GM12878 (cell line): ENCODE results near the gene RBKS. TPM values are rescaled to one million over a fixed set of nuclear protein-coding genes. Genes with fewer than 3 reads are reported as not detected.

ENCODE experiments used
- ATAC-seq: fragments of 200-7000 bp; cut with Tn5 transposase; 3 replicates; pipeline ENCODE4 v1.9.1; 2020; ENCODE audit warnings: mild to moderate bottlenecking, moderate library complexity
- BruUV-seq: library from RNA; stranded (reverse); fragments of 400-500 nt; replicated peaks from 2 replicates; lab custom pipeline; 2021; lab: Mats Ljungman, UMichigan
- CTCF ChIA-PET: fragments of 300-600 bp; sonication (Branson Sonifier 250); formaldehyde crosslinking; extraction: SDS; loops from one replicate; lab custom pipeline; 2021; ENCODE audit warnings: inconsistent platforms; lab: Yijun Ruan, JAX
- POLR2A ChIA-PET: fragments of 350-600 bp; formaldehyde crosslinking; extraction: SDS; loops from one replicate; lab custom pipeline; 2021; ENCODE audit warnings: inconsistent platforms; lab: Charles Lee
- RAD21 ChIA-PET: fragments of 300-600 bp; sonication (Branson Sonifier 250); formaldehyde crosslinking; loops from one replicate; lab custom pipeline; 2023; ENCODE audit warnings: antibody characterized with exemption; ENCODE audit not compliant: unreplicated experiment; lab: Charles Lee
- SMC1A ChIA-PET: fragments of 300-600 bp; sonication (Branson Sonifier 250); formaldehyde crosslinking; loops from one replicate; lab custom pipeline; 2023; ENCODE audit not compliant: unreplicated experiment, uncharacterized antibody; lab: Charles Lee
- DNase-seq: peaks from one replicate; pipeline ENCODE4 v3.0.0-alpha.2; 2011; ENCODE audit warnings: low read depth, low spot score
- FAIRE-seq: peaks from 3 replicates; lab custom pipeline; 2011; peaks lifted over from hg19 to GRCh38; lab: Jason Lieb, UNC
- H2AFZ ChIP-seq: 2 replicates; pipeline ENCODE4 v1.6.0; 2011; ENCODE audit warnings: low read depth, low read length, control low read depth; ENCODE audit not compliant: control insufficient read depth
- H3K27ac ChIP-seq: 2 replicates; pipeline ENCODE4 v1.5.1; 2011; ENCODE audit warnings: control low read depth; ENCODE audit not compliant: control insufficient read depth, insufficient read depth
- H3K27me3 ChIP-seq, 2 experiments: replicated peaks in 1 of 2; 2 replicates each; pipeline versions ENCODE4 v1.6.0 to v1.6.1; 2011; ENCODE audit warnings: low read length in 1 of 2; ENCODE audit not compliant: control insufficient read depth in 2 of 2, insufficient read depth in 2 of 2
- H3K36me3 ChIP-seq, 2 experiments: 2 replicates each; pipeline ENCODE4 v1.5.1; 2011; ENCODE audit warnings: low read length in 1 of 2; ENCODE audit not compliant: control insufficient read depth in 2 of 2, insufficient read depth in 2 of 2
- H3K4me1 ChIP-seq: 2 replicates; pipeline ENCODE4 v1.6.1; 2011; ENCODE audit warnings: mild to moderate bottlenecking, low read length, moderate library complexity, mixed read lengths; ENCODE audit not compliant: control insufficient read depth, insufficient read depth
- H3K4me2 ChIP-seq: 2 replicates; pipeline ENCODE4 v1.6.0; 2011; ENCODE audit warnings: control low read depth; ENCODE audit not compliant: control insufficient read depth, insufficient read depth
- H3K4me3 ChIP-seq: fragments of 200-600 bp; sonication (generic); 2 replicates; pipeline ENCODE4 v1.5.1; 2016
- H3K79me2 ChIP-seq: 2 replicates; pipeline ENCODE4 v1.6.0; 2011; ENCODE audit warnings: low read length; ENCODE audit not compliant: control insufficient read depth, insufficient read depth
- H3K9ac ChIP-seq: 2 replicates; pipeline ENCODE4 v1.8.0; 2011; ENCODE audit warnings: low read length, control low read depth, mixed read lengths; ENCODE audit not compliant: control insufficient read depth, insufficient read depth
- H3K9me3 ChIP-seq: replicated peaks from 3 replicates; pipeline ENCODE4 v1.5.1; 2011; ENCODE audit warnings: mild to moderate bottlenecking, low read length; ENCODE audit not compliant: control insufficient read depth, insufficient read depth
- H4K20me1 ChIP-seq: 2 replicates; pipeline ENCODE4 v1.6.0; 2011; ENCODE audit not compliant: control insufficient read depth, insufficient read depth
- BMI1 ChIP-seq: fragments of 450-650 bp; IDR thresholded peaks from 2 replicates; pipeline ENCODE4 v1.6.1; 2016; ENCODE audit warnings: mild to moderate bottlenecking, moderate library complexity, borderline replicate concordance
- CHD1 ChIP-seq: IDR thresholded peaks from 2 replicates; pipeline ENCODE4 v1.6.1; 2012; ENCODE audit warnings: low read depth, low read length, improper control_type of control experiment
- MEF2A ChIP-seq: IDR thresholded peaks from 2 replicates; pipeline ENCODE4 v1.6.1; 2011; ENCODE audit warnings: low read depth, mild to moderate bottlenecking, low read length, moderate library complexity; ENCODE audit not compliant: insufficient read depth
- RB1 ChIP-seq: fragments of 450-650 bp; formaldehyde crosslinking; IDR thresholded peaks from 2 replicates; pipeline ENCODE4 v1.6.1; 2017; ENCODE audit warnings: mild to moderate bottlenecking, borderline replicate concordance
- SMAD1 ChIP-seq: fragments of 450-650 bp; IDR thresholded peaks from 2 replicates; pipeline ENCODE4 v1.6.1; 2018; ENCODE audit warnings: mild to moderate bottlenecking, low read depth; ENCODE audit not compliant: partially characterized antibody
- SMARCA5 ChIP-seq: fragments of 450-650 bp; IDR thresholded peaks from 2 replicates; pipeline ENCODE4 v1.6.1; 2017; ENCODE audit warnings: mild to moderate bottlenecking
- SP1 ChIP-seq: IDR thresholded peaks from one replicate; pipeline ENCODE4 v1.6.1; 2011; ENCODE audit warnings: low read depth, low read length
- TCF7 ChIP-seq: IDR thresholded peaks from 2 replicates; pipeline ENCODE4 v1.6.1; 2014; ENCODE audit warnings: antibody characterized with exemption, borderline replicate concordance
- ZBTB33 ChIP-seq: fragments of 450-650 bp; IDR thresholded peaks from 2 replicates; pipeline ENCODE4 v1.6.1; 2017; ENCODE audit warnings: mild to moderate bottlenecking
- WGBS: methylation state at CpG from one replicate; pipeline ENCODE4 v1.1.6; 2016; ENCODE audit warnings: low lambda C conversion rate; ENCODE audit not compliant: insufficient replicate concordance, insufficient coverage; ENCODE audit errors: missing lambda C conversion rate; 5-methylcytosine and 5-hydroxymethylcytosine counted together
- in situ Hi-C: fragments of 300-500 bp; cut with MboI; formaldehyde crosslinking; loops from 9 replicates; pipeline ENCODE4 v1.14.3; 2018; ENCODE audit warnings: mixed read lengths
- intact Hi-C: fragments of 100-400 bp; cut with micrococcal nuclease; formaldehyde crosslinking; loops from one replicate; pipeline ENCODE4 v1.14.2; 2022; ENCODE audit not compliant: unreplicated experiment
- polyA plus RNA-seq, 11 experiments: library from polyadenylated mRNA; depleted of rRNA in 4 of 11; unstranded in 6 of 11; stranded (reverse) in 5 of 11; fragments of >200 nt; fragmentation: Nextera tagmentation in 4 of 11; fragmentation: Illumina TruSeq in 1 of 11; extraction: Ambion mirVana in 4 of 11; extraction: Trizol in 1 of 11; gene quantifications; 1 replicate in 1 of 11; 2 replicates in 10 of 11; pipeline versions ENCODE4 v1.2.1 to v1.2.3, GENCODE V29; 2011 to 2016; ENCODE audit warnings: inconsistent platforms in 2 of 11, missing spikeins in 2 of 11, low read depth in 1 of 11
- total RNA-seq, 4 experiments: library from RNA; depleted of rRNA in 3 of 4; stranded (reverse); fragments of >200 nt in 3 of 4; fragmentation: Illumina TruSeq in 1 of 4; extraction: Trizol in 1 of 4; gene quantifications; 2 replicates each; pipeline versions ENCODE4 v1.2.1 to v1.2.3, GENCODE V29; 2013 to 2021

The RBKS gene
- total and polyA plus RNA-seq, 10 of the 15 experiments (the other 5 are each of a cell fraction or from before 2014, with no cell fraction given) = 0.39 to 1.8 (median 1.0) TPM

- H3K27ac ChIP-seq = no peak overlapping the region
- H3K9me3 ChIP-seq = no peaks in the 10 kb centered on the region
- no peak for DNase-seq
- H3K4me2 ChIP-seq = no peak overlapping the region
- no peak for FAIRE-seq
- H3K36me3 ChIP-seq = no peaks in the 10 kb centered on the region
- ChIA-PET POLR2A (interaction anchor here (0.6 kb wide), 2 partner anchors 97 to 221 kb away, joined by 3 read pairs; no protein-coding TSS in a partner anchor), CTCF (no interaction called here), RAD21 (no interaction called here), SMC1A (interaction anchor here (0.6 kb wide), 1 partner anchor 30 kb away, joined by 3 read pairs; no protein-coding TSS in a partner anchor)
- no peak overlapping the region for H3K9ac ChIP-seq
- no peak overlapping the region for H2AFZ ChIP-seq
- no peaks in the 10 kb centered on the region for H3K4me1 ChIP-seq
- no peaks in the 10 kb centered on the region for H4K20me1 ChIP-seq
- 44% methylated on average over 1 of the region's 1 CpG for WGBS
- H3K27me3 ChIP-seq = no peaks in the 10 kb centered on the region
- intact Hi-C loops (no loop called here), in situ Hi-C loops (no loop called here)
- H3K79me2 ChIP-seq = no peaks in the 10 kb centered on the region
- no peak overlapping the region for H3K4me3 ChIP-seq
- TF ChIP-seq TCF7 (no peak), MEF2A (no peak), BMI1 (no peak), RB1 (no peak), SMARCA5 (no peak), SMAD1 (no peak), CHD1 (no peak), ZBTB33 (no peak), SP1 (no peak)
- BruUV-seq = no TSS peak
- no peak for ATAC-seq
These were observed 4.5 kb downstream of the RBKS start for GRCh38 chr2:27885661-27886060.
